GM10266 (cell line): ENCODE measurements around the gene C1QTNF8.

Experiments used
- DNase-seq: peaks from one replicate; pipeline ENCODE4 v3.0.0; 2012; ENCODE audit errors: extremely low spot score
- CTCF ChIP-seq: IDR thresholded peaks from 2 replicates; pipeline ENCODE4 v1.5.1; 2012; ENCODE audit warnings: mild to moderate bottlenecking, low read depth; ENCODE audit not compliant: control insufficient read depth, insufficient read depth; ENCODE audit errors: missing control alignments

C1QTNF8 gene

GRCh38 chr16:1067629-1068028, 28.4 kb downstream of the C1QTNF8 start:
- TF ChIP-seq CTCF = no peak
- no peak for DNase-seq

- TF ChIP-seq CTCF = no peak
- DNase-seq = no peak
These were observed 29.4 kb downstream of the C1QTNF8 start for GRCh38 chr16:1066584-1067172.

GRCh38 chr16:1065469-1066128, 30.4 kb downstream of the C1QTNF8 start:
- no peak for TF ChIP-seq CTCF
- DNase-seq = no peak

- TF ChIP-seq CTCF = no peak
- DNase-seq = no peak
These were observed 32.3 kb downstream of the C1QTNF8 start for GRCh38 chr16:1063728-1064127.

- DNase-seq = no peak
- no peak for TF ChIP-seq CTCF
These were observed 33.1 kb downstream of the C1QTNF8 start for GRCh38 chr16:1062895-1063294.

GRCh38 chr16:1061769-1062505, 34.1 kb downstream of the C1QTNF8 start:
- no peak for TF ChIP-seq CTCF
- no peak for DNase-seq

GRCh38 chr16:1060416-1061340, 35.4 kb downstream of the C1QTNF8 start:
- no peak for TF ChIP-seq CTCF
- no peak for DNase-seq
